Mesodermal cell (in vitro differentiated cells): ENCODE measurements around the gene ONECUT1.

Experiments
- H3K27ac ChIP-seq: 2 replicates; pipeline ENCODE4 v1.7.0; 2013; ENCODE audit warnings: mild to moderate bottlenecking, low read depth, low read length, moderate library complexity; ENCODE audit not compliant: severe bottlenecking
- H3K36me3 ChIP-seq: 2 replicates; pipeline ENCODE4 v1.7.1; 2013; ENCODE audit warnings: mild to moderate bottlenecking, low read length, moderate library complexity; ENCODE audit not compliant: control insufficient read depth, insufficient read depth
- H3K4me1 ChIP-seq: one replicate; pipeline ENCODE4 v1.7.1; 2013; ENCODE audit warnings: mild to moderate bottlenecking, low read length; ENCODE audit not compliant: insufficient read depth, control insufficient read depth, poor library complexity, severe bottlenecking
- H3K4me3 ChIP-seq: 2 replicates; pipeline ENCODE4 v1.7.0; 2013; ENCODE audit warnings: low read length, control low read depth, mild to moderate bottlenecking; ENCODE audit not compliant: insufficient read depth, poor library complexity, severe bottlenecking; ENCODE audit errors: extremely low read depth
- H3K9me3 ChIP-seq: 2 replicates; pipeline ENCODE4 v1.7.1; 2013; ENCODE audit warnings: mild to moderate bottlenecking, low read length, moderate library complexity; ENCODE audit not compliant: control insufficient read depth
- WGBS, 2 experiments: methylation state at CpG; one replicate each; pipeline ENCODE4 v1.1.5; 2013; ENCODE audit warnings: missing lambda C conversion rate in 2 of 2; ENCODE audit not compliant: insufficient coverage in 2 of 2; 5-methylcytosine and 5-hydroxymethylcytosine counted together

ONECUT1 gene

GRCh38 chr15:52787549-52788098, 2.5 kb downstream of the ONECUT1 start:
- peaks cover 16% of the 10 kb centered on the region for H3K4me1 ChIP-seq
- no peak overlapping the region for H3K4me3 ChIP-seq
- no peaks in the 10 kb centered on the region for H3K9me3 ChIP-seq
- WGBS, 2 experiments = 0 to 2% methylated on average over 13 to 21 of the region's 27 CpGs
- no peaks in the 10 kb centered on the region for H3K36me3 ChIP-seq
- H3K27ac ChIP-seq = no peak overlapping the region

GRCh38 chr15:52787123-52787503, 3.0 kb downstream of the ONECUT1 start:
- Histone ChIP-seq H3K36me3 (no peaks in the 10 kb centered on the region), H3K4me1 (peaks cover 16% of the 10 kb centered on the region), H3K9me3 (no peaks in the 10 kb centered on the region), H3K27ac (no peak overlapping the region), H3K4me3 (no peak overlapping the region)
- 0 to 1% methylated on average over 22 to 23 of the region's 24 CpGs for WGBS, 2 experiments

GRCh38 chr15:52786436-52787122, 3.6 kb downstream of the ONECUT1 start:
- Histone ChIP-seq H3K4me1 (peaks cover 16% of the 10 kb centered on the region), H3K36me3 (no peaks in the 10 kb centered on the region), H3K27ac (no peak overlapping the region), H3K4me3 (no peak overlapping the region), H3K9me3 (no peaks in the 10 kb centered on the region)
- WGBS, 2 experiments = 2 to 3% methylated on average over 12 to 18 of the region's 28 CpGs

- H3K9me3 ChIP-seq = no peaks in the 10 kb centered on the region
- H3K27ac ChIP-seq = no peak overlapping the region
- H3K4me3 ChIP-seq = no peak overlapping the region
- H3K36me3 ChIP-seq = no peaks in the 10 kb centered on the region
- H3K4me1 ChIP-seq = peaks cover 13% of the 10 kb centered on the region
- 0 to 1% methylated on average over 8 to 15 of the region's 27 CpGs for WGBS, 2 experiments
These were observed 4.3 kb downstream of the ONECUT1 start for GRCh38 chr15:52785672-52786406.

GRCh38 chr15:52784799-52785671, 5.1 kb downstream of the ONECUT1 start:
- H3K27ac ChIP-seq = no peak overlapping the region
- no peak overlapping the region for H3K4me3 ChIP-seq
- no peaks in the 10 kb centered on the region for H3K36me3 ChIP-seq
- peaks cover 11% of the 10 kb centered on the region for H3K4me1 ChIP-seq
- H3K9me3 ChIP-seq = no peaks in the 10 kb centered on the region
- WGBS, 2 experiments = 1% methylated on average over 29 to 44 of the region's 64 CpGs

GRCh38 chr15:52783929-52784798, 6.0 kb downstream of the ONECUT1 start:
- no peak overlapping the region for H3K27ac ChIP-seq
- H3K4me1 ChIP-seq = peaks cover 11% of the 10 kb centered on the region
- H3K4me3 ChIP-seq = peak overlapping the region; percentile 8
- WGBS, 2 experiments = 2% methylated on average over 50 to 55 of the region's 57 CpGs
- H3K36me3 ChIP-seq = no peaks in the 10 kb centered on the region
- H3K9me3 ChIP-seq = no peaks in the 10 kb centered on the region

- peak overlapping the region; percentile 8 for H3K4me3 ChIP-seq
- no peak overlapping the region for H3K27ac ChIP-seq
These were observed 6.8 kb downstream of the ONECUT1 start for GRCh38 chr15:52783191-52783829.

GRCh38 chr15:52782514-52782913, 7.6 kb downstream of the ONECUT1 start:
- Histone ChIP-seq H3K4me1 (peaks cover 11% of the 10 kb centered on the region), H3K27ac (no peak overlapping the region), H3K4me3 (no peak overlapping the region), H3K9me3 (no peaks in the 10 kb centered on the region), H3K36me3 (no peaks in the 10 kb centered on the region)
- WGBS, 2 experiments = no CpG with 5 or more reads among the region's 1 CpG

More at GRCh38 chr15:52783191-52783829, 6.8 kb downstream of the ONECUT1 start:
- WGBS, 2 experiments = 12 to 14% methylated on average over 21 to 28 of the region's 34 CpGs
- Histone ChIP-seq H3K4me1 (peaks cover 11% of the 10 kb centered on the region), H3K9me3 (no peaks in the 10 kb centered on the region), H3K36me3 (no peaks in the 10 kb centered on the region)

- WGBS, 2 experiments = 5 to 9% methylated on average over 13 to 14 of the region's 18 CpGs
- Histone ChIP-seq H3K4me1 (peaks cover 4% of the 10 kb centered on the region), H3K27ac (no peak overlapping the region), H3K4me3 (no peak overlapping the region), H3K36me3 (no peaks in the 10 kb centered on the region), H3K9me3 (no peaks in the 10 kb centered on the region)
These were observed 9.8 kb downstream of the ONECUT1 start for GRCh38 chr15:52780172-52780980.
